BLaER1 treated with 17β-estradiol and CSF1 and Interleukin-3, amounts not matched to agents 10 nM and 100 nM (cell line): ENCODE results near the gene TNNT1.

ENCODE experiments used
- H3K27ac ChIP-seq, 11 experiments: shearing (Covaris generic); formaldehyde crosslinking; 2 replicates each; pipeline ENCODE4 v1.8.1; 2022
- H3K27me3 ChIP-seq, 11 experiments: shearing (Covaris generic); formaldehyde crosslinking; 2 replicates each; pipeline ENCODE4 v1.8.1; 2022
- H3K36me3 ChIP-seq, 11 experiments: shearing (Covaris generic); formaldehyde crosslinking; 2 replicates each; pipeline ENCODE4 v1.8.1; 2022
- H3K4me1 ChIP-seq, 10 experiments: shearing (Covaris generic); formaldehyde crosslinking; 2 replicates each; pipeline ENCODE4 v1.8.1; 2022
- H3K4me2 ChIP-seq, 11 experiments: shearing (Covaris generic); formaldehyde crosslinking; 2 replicates each; pipeline ENCODE4 v1.8.1; 2022
- H3K4me3 ChIP-seq, 10 experiments: shearing (Covaris generic); formaldehyde crosslinking; 2 replicates each; pipeline ENCODE4 v1.8.1; 2022
- H3K9ac ChIP-seq, 11 experiments: shearing (Covaris generic); formaldehyde crosslinking; 2 replicates each; pipeline ENCODE4 v1.8.1; 2022
- H3K9me3 ChIP-seq, 11 experiments: shearing (Covaris generic); formaldehyde crosslinking; replicated peaks in 1 of 11; 2 replicates each; pipeline ENCODE4 v1.8.1; 2022
- H4K20me1 ChIP-seq, 11 experiments: shearing (Covaris generic); formaldehyde crosslinking; 2 replicates each; pipeline ENCODE4 v1.8.1; 2022
- Cebpa-rat ChIP-seq, 11 experiments: shearing (Covaris generic); IDR thresholded peaks; 2 replicates each; pipeline ENCODE4 v1.8.1; 2022

Gene TNNT1

DNA sequence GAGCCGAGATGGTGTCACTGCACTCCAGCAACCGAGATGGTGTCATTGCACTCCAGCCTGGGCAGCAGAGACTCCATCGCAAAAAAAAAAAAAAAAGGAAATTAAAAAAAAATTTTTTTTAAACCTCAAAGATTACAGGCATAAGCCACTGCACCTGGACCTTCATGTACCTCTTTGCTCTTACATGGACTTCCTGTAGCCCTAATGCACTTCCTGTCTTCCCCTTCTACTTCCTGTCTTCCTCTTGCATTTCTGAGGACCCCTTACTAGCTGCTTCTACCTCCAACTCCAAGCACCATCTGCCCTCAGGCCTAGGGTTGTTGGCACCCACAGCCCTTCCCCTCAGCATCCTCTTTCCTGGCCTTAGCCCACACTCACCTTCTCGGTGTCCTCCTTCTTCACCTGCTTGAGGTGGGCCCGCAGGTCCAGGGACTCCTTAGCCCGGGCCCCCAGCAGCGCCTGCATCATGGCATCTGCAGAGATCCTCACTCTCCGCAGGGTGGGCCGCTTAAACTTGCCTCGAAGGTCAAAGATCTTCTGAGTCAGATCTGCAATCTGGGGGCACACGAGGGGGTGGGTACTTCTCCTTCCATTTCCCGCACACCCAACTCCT is 4.8 kb upstream of the TNNT1 start:
- Histone ChIP-seq H4K20me1 (no peaks in the 10 kb centered on the region), H3K4me1 (peaks cover 31 to 77% (median 67%) of the 10 kb centered on the region in 10 experiments), H3K4me2 (peak overlapping the region in 9 of 11 experiments; percentile 40 to 73 (median 58); a peak in 18 of 22 replicates), H3K36me3 (no peaks in the 10 kb centered on the region), H3K9ac (0 out of 22 replicates have a peak overlapping the region, but pooled peaks of 1 of the 11 experiments have one; percentile 9), H3K27ac (no peak overlapping the region), H3K27me3 (peaks cover 0 to 11% (median 0%) of the 10 kb centered on the region in 11 experiments; a peak in 2 of 22 replicates), H3K9me3 (peaks cover 0 to 14% (median 9%) of the 10 kb centered on the region in 11 experiments; a peak in 19 of 22 replicates), H3K4me3 (no peak overlapping the region)
- TF ChIP-seq Cebpa-rat (IDR thresholded peaks at IDR 0.05): no peak

DNA sequence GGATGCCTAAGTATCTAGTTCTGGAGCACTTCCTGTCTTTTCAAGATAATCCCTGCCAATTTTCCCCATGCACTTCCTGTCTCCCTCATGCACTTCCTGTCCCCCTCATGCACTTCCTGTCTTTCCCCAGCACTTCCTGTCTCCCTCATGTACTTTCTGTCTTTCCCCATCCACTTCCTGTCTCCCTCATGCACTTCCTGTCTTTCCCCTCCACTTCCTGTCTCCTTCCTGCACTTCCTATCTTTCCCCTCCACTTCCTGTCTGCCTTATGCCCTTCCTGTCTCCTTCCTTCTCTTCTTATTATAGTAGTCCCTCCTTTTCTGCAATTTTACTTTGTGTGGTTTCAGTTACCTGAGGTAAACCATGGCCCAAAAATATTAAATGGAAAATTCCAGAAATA is 3.0 kb upstream of the TNNT1 start:
- Histone ChIP-seq H3K27me3 (peaks cover 0 to 11% (median 0%) of the 10 kb centered on the region in 11 experiments; a peak in 2 of 22 replicates), H3K4me3 (peak overlapping the region in 2 of 10 experiments; percentile 6 to 36; a peak in 2 of 20 replicates), H3K36me3 (no peaks in the 10 kb centered on the region), H3K4me2 (peak overlapping the region; percentile 6 to 65 (median 56); a peak in 19 of 22 replicates), H3K27ac (peak overlapping the region in 10 of 11 experiments; percentile 1 to 72 (median 42); a peak in 17 of 22 replicates), H3K9ac (peak overlapping the region in 1 of 11 experiments; percentile 6; a peak in 1 of 22 replicates), H3K4me1 (peaks cover 24 to 75% (median 64%) of the 10 kb centered on the region in 10 experiments), H4K20me1 (no peaks in the 10 kb centered on the region), H3K9me3 (peaks cover 0 to 14% (median 9%) of the 10 kb centered on the region in 11 experiments; a peak in 19 of 22 replicates)
- no peak for TF ChIP-seq Cebpa-rat (IDR thresholded peaks at IDR 0.05)

DNA sequence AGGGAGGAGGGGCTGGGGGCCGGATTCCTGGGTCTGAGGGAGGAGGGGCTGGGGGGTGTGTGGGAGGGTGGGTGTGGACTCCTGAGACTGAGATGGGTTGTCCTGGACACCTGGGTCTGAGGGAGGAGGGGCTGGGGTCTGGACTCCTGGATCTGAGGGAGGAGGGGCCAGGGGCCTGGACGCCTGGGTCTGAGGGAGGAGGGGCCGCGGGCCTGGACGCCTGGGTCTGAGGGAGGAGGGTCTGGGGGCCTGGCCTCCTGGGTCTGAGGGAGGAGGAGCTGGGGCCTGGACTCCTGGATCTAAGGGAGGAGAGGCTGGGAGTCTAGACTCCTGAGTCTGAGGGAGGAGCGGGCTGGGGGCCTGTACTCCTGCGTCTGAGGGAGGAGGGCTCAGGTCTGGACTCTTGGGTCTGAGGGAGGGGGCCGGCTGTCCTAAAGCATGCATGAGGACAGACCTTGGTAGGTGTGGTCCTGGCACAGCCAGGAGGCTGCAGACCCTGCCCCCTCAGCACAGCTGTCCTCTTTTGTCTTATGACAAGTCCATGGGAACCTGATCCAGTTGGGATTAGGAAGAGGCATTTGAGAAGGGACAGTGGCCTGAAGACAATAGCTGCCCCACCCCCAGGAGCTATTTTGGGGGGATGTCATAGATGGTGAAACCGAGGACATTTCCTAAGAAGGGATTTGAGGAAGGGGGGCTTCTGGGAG is 1.3 kb downstream of the TNNT1 start:
- H3K27ac ChIP-seq: no peak overlapping the region
- H3K4me3 ChIP-seq: no peak overlapping the region

DNA sequence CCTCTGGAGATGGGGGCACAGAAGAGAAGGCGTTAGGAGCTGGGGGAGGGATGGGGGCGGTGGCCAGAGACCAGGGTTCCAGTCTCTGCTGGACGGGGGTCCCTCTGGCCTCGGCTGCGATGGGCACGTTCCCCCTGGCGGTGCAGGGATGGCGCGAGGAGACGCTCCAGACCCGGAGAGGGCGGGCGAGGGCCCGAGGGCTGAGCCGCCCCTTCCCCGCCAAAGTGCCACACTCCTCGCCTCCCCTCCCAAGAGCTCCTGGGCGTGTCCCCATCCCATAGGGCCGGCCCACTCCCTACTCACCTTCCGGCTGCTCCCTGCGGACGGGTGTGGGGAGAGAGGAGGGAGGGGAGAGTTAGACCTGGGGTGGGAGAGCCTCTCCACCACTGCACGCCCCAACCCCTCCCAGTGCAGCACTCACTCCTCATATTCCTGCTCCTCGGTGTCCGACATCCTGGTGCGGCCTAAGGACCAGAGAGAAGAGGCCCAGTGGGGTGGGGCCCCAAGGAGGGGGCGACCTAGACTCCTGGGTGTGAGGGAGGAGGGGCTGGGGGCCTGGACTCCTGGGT is 2.2 kb downstream of the TNNT1 start:
- Histone ChIP-seq H3K9ac (peak overlapping the region; percentile 42 to 71 (median 63); a peak in 19 of 22 replicates), H3K9me3 (peaks cover 0 to 10% (median 4%) of the 10 kb centered on the region in 11 experiments; a peak in 19 of 22 replicates), H4K20me1 (peaks cover 0 to 1% (median 0%) of the 10 kb centered on the region in 11 experiments; a peak in 2 of 22 replicates), H3K4me1 (peaks cover 30 to 69% (median 44%) of the 10 kb centered on the region in 10 experiments), H3K27ac (peak overlapping the region in 6 of 11 experiments; percentile 31 to 48 (median 40); a peak in 9 of 22 replicates), H3K36me3 (peaks cover 0 to 14% (median 0%) of the 10 kb centered on the region in 11 experiments; a peak in 4 of 22 replicates), H3K27me3 (peaks cover 0 to 17% (median 11%) of the 10 kb centered on the region in 11 experiments; a peak in 8 of 22 replicates), H3K4me2 (peak overlapping the region; percentile 80 to 99 (median 89)), H3K4me3 (peak overlapping the region; percentile 53 to 73 (median 62))
- TF ChIP-seq Cebpa-rat (IDR thresholded peaks at IDR 0.05): no peak

More for the DNA sequence above, 1.3 kb downstream of the TNNT1 start:
- no peaks in the 10 kb centered on the region; a peak in 1 of 22 replicates for H4K20me1 ChIP-seq
- TF ChIP-seq Cebpa-rat (IDR thresholded peaks at IDR 0.05): no peak
- H3K27me3 ChIP-seq: peaks cover 0 to 13% (median 8%) of the 10 kb centered on the region in 11 experiments; a peak in 8 of 22 replicates
- peak overlapping the region in 9 of 11 experiments; percentile 32 to 84 (median 56); a peak in 16 of 22 replicates for H3K4me2 ChIP-seq
- H3K9me3 ChIP-seq: peaks cover 0 to 14% (median 9%) of the 10 kb centered on the region in 11 experiments; a peak in 19 of 22 replicates
- H3K36me3 ChIP-seq: peaks cover 0 to 10% (median 0%) of the 10 kb centered on the region in 11 experiments; a peak in 4 of 22 replicates
- peaks cover 32 to 68% (median 52%) of the 10 kb centered on the region in 10 experiments for H3K4me1 ChIP-seq
- H3K9ac ChIP-seq: 0 out of 22 replicates have a peak overlapping the region, but pooled peaks of 1 of the 11 experiments have one; percentile 15

DNA sequence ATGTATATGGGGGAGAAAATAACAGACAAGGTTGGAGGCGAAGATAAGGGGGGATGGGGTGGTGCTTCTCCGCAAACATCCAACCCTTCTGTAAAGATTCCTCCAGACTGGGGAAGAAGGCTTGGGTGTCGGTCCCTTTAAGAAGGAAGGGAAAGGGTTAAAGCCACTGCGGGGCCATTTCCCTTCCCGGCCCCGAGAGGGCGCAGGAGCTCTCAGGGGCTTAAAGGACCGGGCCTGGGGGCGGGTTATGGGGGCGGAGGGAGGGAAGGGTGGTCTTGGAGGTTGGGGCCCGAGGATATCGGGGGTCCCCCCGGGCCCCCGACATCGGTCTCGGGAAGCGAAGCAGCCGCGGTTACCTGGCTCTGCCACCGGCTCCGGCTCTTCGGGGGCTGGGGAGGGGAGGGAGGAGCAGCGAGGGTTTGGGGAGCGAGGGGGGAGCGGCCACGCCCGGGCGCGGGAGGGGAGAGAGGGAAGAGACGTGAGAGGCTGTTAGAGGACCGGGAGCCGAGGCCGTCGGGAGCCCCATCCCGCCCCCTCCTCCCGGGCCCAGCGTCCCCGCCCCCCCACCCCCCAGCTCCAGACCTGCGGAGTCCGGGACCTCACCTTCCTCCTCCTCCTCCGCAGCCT is 2.8 kb downstream of the TNNT1 start:
- Histone ChIP-seq H4K20me1 (peaks cover 0 to 7% (median 0%) of the 10 kb centered on the region in 11 experiments; a peak in 3 of 22 replicates), H3K4me1 (peaks cover 24 to 69% (median 44%) of the 10 kb centered on the region in 10 experiments), H3K36me3 (peaks cover 0 to 18% (median 0%) of the 10 kb centered on the region in 11 experiments; a peak in 4 of 22 replicates), H3K4me3 (peak overlapping the region; percentile 53 to 73 (median 62)), H3K27me3 (peaks cover 0 to 17% (median 11%) of the 10 kb centered on the region in 11 experiments; a peak in 8 of 22 replicates), H3K4me2 (peak overlapping the region; percentile 80 to 99 (median 94)), H3K9me3 (peaks cover 0 to 4% (median 0%) of the 10 kb centered on the region in 11 experiments; a peak in 1 of 22 replicates), H3K27ac (peak overlapping the region in 5 of 11 experiments; percentile 17 to 48 (median 41); a peak in 2 of 22 replicates), H3K9ac (peak overlapping the region; percentile 42 to 71 (median 64); a peak in 19 of 22 replicates)
- no peak for TF ChIP-seq Cebpa-rat (IDR thresholded peaks at IDR 0.05)

DNA sequence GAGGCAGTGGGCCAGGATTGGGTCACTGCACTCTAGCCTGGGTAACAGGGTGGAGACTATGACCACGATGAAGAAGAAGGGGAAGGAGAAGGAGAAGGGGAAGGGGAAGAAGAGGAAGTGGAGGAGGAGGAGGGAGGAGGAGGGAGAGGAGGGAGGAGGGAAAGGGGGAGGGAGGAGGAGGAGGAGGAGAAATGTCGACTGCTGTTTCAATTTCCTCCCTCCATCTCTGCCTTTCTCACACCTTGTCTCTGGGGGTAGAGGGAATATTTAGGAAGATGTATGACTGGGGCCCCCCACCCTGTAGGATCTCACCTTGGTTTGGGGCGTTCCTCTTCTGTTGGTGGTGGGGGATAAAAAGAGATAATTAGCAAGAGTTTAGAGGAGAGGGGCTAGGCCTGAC is 3.8 kb downstream of the TNNT1 start:
- peak overlapping the region in 10 of 11 experiments; percentile 10 to 74 (median 62); a peak in 16 of 22 replicates for H3K27ac ChIP-seq
- H3K9me3 ChIP-seq: no peaks in the 10 kb centered on the region
- H3K4me2 ChIP-seq: peak overlapping the region; percentile 80 to 99 (median 94)
- peaks cover 0 to 28% (median 0%) of the 10 kb centered on the region in 11 experiments; a peak in 9 of 22 replicates for H3K36me3 ChIP-seq
- TF ChIP-seq Cebpa-rat (IDR thresholded peaks at IDR 0.05): no peak
- peaks cover 0 to 17% (median 11%) of the 10 kb centered on the region in 11 experiments; a peak in 8 of 22 replicates for H3K27me3 ChIP-seq
- peak overlapping the region in 8 of 10 experiments; percentile 47 to 73 (median 64); a peak in 17 of 20 replicates for H3K4me3 ChIP-seq
- H3K4me1 ChIP-seq: peaks cover 20 to 66% (median 44%) of the 10 kb centered on the region in 10 experiments
- peak overlapping the region in 9 of 11 experiments; percentile 21 to 72 (median 57); a peak in 16 of 22 replicates for H3K9ac ChIP-seq
- H4K20me1 ChIP-seq: peaks cover 0 to 17% (median 0%) of the 10 kb centered on the region in 11 experiments; a peak in 3 of 22 replicates

DNA sequence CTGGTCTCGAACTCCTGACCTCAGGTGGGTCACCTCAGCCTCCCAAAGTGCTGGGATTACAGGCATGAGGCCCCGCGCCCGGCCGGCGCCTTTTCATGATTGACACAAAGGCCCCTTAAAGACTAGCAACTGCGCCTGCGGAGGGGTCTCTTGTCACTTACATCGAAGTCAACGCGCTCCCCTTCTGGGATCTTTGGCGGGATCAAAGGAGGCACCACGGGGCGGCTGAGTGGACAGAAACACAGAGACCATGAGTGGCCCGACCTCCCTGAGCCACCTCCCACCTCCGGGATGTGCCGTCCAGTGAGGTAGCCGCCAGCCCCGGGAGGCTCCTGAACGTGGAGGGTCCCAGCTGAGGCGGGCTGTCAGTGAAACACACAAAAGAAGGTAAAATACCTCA is 7.3 kb downstream of the TNNT1 start:
- Histone ChIP-seq H3K27me3 (peaks cover 0 to 17% (median 6%) of the 10 kb centered on the region in 11 experiments; a peak in 7 of 22 replicates), H3K4me1 (peaks cover 16 to 49% (median 27%) of the 10 kb centered on the region in 10 experiments), H3K4me3 (no peak overlapping the region), H3K36me3 (peaks cover 0 to 63% (median 4%) of the 10 kb centered on the region in 11 experiments; a peak in 9 of 22 replicates), H3K9me3 (no peaks in the 10 kb centered on the region), H3K9ac (no peak overlapping the region), H4K20me1 (peaks cover 0 to 28% (median 0%) of the 10 kb centered on the region in 11 experiments; a peak in 4 of 22 replicates), H3K27ac (no peak overlapping the region), H3K4me2 (peak overlapping the region in 10 of 11 experiments; percentile 13 to 38 (median 26); a peak in 14 of 22 replicates)
- TF ChIP-seq Cebpa-rat (IDR thresholded peaks at IDR 0.05): no peak
